GM18508 (cell line): Measurements from ENCODE around the gene ZFYVE27.

Experiments
- ATAC-seq: cut with Tn5 transposase; IDR thresholded peaks from one replicate; pipeline ENCODE4 v1.9.1; 2021; ENCODE audit warnings: moderate number of reproducible peaks; ENCODE audit not compliant: insufficient read depth, unreplicated experiment

ZFYVE27 gene

DNA sequence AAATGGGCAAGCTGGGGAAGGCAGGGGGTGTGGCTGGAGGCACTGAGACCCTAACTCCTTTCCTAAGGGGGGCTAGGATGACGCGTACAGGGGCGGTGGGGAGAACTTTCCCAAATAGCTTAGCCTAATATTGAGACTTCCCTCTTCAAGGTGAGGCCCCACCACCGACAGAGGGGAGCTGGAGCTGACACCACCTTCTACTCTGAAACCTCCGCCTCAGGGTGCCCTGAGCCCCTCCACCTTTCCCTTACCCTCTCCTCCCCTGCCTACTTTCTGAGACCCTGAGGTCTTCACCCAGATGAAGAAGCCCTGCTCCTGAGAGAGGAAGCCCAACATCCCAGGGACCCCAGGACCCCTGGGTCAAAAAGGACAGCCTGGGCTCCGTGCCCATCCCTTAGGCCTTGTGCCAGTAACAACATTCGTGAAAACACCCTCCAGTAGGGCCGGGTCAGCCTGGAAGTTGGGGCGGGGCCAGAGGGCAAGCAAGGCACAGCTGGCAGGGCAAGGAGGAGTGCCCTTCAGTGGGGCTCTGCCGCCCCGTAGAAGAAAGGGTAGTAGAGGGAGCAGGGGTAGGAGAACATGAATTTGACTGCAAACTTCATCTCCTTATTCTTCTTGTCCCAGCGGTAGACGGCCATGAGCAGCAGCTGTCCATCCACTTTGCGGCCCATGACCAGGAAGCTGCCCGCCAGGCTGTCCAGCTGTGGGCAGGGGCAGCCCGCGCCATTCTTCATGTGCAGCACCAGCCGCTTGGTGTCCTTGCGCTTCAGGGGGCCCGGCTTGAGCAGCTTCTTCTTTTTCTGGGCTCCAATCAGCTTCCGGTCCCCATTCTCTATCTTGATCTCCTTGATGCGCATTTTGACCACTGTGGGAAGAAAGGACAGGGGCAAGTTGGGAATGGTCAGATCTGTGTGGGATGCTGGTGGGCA, 30.3 kb downstream of the ZFYVE27 start:
- ATAC-seq: no peak

DNA sequence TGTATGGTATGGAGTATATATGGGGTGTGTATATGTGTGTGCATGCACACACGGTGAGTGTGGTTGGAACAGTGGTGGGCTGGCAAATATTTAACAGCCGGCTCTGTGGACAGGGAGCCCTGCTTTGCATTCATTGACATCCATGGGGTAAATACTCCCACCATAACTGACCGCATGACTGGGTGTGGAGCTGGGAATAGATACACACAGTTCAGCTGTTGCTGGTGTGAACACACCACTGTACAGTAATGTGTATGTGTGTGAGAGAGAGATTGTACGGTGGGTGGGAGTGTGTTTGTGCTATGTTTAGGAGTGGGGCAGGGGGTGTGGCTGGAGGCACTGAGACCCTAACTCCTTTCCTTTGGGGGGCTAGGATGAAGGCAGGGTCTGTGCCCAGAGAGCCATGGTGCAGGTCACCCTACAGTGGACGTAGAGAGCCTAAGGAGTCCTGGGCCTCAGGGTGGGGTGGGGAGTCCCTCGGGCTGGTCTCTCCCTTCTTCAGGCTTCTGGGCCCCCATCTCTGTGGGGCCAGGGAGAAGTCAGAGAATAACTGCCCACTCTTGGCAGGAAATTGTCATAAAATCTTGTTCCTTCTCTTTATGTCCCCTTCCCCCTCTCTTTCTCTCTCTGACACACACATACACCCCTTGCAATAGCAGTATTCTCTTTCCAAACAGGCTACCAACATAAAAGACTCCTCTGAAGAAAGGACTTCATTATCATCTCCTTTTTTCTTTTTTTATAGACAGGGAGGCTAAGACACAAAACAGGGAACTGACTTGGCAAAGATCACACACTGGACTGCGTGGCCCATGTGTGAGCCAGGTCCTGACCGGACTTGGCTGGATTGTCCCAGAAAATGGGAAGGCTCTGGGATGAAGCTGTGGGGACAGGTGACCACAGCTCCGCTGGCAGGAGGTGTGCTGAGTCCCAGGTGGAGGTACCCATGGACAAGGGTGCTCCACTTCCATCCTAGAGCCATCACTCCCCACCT, 31.7 kb downstream of the ZFYVE27 start:
- no peak for ATAC-seq

DNA sequence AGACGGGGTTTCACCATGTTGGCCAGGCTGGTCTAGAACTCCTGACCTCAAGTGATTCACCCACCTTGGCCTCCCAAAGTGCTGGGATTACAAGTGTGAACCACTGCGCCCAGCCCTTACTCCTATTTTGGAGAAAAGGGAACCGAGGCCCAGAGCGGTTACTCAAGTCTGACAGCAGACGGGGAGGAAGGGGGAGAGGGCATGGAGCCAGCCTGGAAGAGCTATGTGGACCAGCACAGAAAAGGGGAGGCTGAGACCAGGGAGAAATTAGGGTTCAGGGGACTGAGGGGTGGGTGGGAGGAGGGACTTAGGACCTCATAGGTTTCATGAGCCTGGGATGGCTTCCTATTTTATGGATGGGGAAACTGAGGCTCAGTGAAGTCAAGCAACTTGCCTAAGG, 33.3 kb downstream of the ZFYVE27 start:
- ATAC-seq: no peak

DNA sequence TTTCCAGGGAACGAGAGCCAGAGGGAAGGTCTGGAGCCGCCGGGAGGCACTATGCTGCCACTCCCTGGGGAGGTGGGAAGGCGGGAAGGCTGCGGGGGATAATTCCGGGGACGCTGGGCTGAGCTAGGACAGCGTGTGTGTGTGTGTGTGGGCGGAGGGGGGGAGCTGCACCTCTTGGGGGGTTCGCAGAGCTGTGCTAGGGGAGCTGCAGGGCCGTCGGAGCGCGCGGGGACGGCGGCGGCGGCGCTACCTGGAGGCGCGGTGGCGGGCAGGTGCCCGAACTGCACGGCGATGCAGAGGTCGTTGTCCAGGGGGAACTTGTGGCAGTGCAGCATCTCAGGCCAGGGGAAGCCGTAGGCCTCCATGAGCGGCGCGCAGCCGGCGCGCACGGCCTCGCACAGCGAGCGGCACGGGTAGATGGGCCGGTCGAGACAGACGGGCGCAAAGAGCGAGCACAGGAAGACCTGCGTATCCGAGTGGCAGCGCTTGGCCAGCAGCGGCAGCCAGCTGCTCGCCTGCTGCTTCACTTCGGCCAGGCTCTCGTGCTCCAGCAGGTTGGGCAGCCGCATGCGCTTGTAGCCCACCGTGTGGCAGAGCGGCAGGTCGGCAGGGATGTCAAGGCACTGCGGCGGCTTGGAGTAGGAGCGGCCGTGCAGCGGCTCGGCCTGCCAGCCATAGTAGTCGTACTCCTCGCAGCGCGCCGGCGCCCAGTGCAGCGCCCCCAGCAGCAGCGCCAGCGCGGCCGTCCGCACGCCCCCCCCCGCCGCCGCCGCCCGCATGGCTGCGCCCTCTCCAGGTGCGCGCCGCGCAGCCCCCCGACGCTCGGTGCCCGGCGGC, 34.3 kb downstream of the ZFYVE27 start:
- no peak for ATAC-seq

DNA sequence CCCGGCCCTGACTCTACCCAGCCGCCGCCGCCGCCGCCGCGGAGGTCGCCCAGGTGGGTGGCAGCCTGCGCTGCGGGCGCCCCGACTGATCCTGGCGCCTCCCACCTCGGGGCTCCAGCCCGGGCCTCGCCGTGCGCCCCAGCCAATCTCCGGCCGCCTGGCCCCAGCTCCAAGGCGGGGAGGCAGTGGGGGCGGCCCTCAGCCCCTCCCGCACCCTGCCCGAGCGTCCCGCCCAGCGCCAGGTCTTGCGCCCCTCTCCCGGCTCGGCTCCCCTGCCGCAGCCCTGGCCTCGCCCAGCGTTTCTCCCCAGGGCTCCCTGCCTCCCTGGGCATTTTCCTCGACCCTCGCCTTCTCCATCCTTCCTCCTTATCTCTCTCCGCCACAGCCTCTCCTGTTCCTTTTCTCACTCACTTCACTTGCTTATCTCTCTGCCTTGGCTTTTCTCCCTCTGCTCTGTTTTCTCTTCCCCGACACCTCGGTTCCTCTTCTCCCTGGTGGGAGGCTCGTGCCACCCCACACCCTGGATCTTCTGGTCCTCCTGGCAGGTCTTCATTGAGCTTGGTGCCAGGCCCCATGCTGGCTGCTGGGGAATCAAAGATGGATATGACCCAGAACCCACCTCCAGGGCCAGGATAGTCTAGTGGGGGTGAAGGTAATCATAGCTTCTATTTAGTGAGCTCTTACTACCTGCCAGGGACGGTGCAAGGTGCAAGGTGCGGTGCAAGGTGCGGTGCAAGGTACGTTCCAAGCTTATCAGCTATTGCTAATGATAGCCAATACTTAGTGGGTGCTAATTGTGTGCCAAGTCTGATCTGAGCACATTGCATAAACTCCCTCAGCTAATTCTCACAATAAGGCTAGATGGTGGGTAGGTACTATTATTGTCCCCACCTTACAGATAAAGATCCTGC, 35.2 kb downstream of the ZFYVE27 start, which contains the start of gene SFRP5:
TSS of gene SFRP5 (minus strand) at position 87 of the 911 bp plus-strand sequence. CDS start 166 bp downstream, outside the sequence.
- no peak for ATAC-seq

DNA sequence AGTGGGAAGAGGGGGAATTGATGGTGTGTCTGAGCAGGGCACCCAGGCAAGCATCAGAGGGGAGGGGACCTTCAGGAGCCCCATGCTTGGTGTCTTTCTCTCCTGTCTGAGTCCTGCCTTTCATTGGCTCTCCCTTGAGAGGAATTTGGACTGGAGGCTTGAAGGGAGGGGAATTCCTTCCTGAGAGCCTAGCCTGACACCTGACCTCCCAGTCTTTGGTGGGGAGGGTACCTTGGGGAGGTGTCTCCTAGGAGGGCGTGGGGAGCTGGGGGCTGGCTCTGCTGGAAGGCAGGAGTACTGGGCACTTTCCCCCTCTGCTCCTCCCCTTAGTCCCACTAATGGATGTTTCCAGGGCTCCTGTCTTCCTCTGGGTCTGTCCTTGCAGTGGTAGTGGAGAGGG, 36.2 kb downstream of the ZFYVE27 start:
- no peak for ATAC-seq

DNA sequence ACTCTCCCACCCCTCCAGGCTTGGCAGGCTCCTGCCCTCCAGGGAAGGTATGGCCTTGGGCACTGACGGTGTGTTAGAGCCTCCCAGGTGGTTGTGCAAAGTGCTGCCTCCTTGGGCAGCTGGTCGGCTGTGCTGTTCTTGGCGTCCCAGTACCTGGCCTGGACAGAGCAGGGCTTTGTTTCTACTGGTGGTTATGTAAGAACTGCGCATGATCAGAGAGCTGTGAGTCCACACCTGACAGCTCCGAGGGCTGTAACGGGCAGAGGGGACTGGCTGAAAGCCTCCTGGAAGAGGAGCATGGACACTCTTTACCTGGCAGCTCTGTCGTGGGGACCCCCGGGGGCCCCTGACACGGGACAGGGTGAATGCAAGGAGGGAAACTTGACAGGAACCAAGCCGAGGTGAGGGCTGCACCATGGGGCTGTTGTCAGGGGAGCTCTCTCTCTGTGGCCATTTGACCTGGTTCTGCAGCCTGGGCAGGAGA, 37.9 kb downstream of the ZFYVE27 start:
- ATAC-seq: no peak

DNA sequence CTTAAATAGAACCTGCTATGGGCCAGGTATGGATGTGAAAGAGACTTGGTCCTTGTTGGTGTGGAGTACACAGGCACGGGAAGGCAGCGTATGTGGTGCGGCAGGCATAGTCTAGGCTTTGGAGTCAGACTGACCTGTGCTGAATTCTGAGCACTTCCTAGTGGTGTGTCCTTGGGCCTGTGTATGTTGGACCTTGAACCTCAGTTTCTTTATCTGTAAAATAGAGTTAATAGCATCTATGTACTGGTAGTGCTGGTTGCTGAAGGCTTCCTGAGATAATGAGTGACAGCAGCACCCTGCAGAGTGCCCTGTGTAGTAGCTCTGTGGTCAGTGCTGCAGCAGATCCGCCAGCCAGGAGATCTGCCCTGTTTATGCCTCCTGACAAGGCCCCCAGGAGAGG, 40.2 kb downstream of the ZFYVE27 start:
- ATAC-seq: no peak

DNA sequence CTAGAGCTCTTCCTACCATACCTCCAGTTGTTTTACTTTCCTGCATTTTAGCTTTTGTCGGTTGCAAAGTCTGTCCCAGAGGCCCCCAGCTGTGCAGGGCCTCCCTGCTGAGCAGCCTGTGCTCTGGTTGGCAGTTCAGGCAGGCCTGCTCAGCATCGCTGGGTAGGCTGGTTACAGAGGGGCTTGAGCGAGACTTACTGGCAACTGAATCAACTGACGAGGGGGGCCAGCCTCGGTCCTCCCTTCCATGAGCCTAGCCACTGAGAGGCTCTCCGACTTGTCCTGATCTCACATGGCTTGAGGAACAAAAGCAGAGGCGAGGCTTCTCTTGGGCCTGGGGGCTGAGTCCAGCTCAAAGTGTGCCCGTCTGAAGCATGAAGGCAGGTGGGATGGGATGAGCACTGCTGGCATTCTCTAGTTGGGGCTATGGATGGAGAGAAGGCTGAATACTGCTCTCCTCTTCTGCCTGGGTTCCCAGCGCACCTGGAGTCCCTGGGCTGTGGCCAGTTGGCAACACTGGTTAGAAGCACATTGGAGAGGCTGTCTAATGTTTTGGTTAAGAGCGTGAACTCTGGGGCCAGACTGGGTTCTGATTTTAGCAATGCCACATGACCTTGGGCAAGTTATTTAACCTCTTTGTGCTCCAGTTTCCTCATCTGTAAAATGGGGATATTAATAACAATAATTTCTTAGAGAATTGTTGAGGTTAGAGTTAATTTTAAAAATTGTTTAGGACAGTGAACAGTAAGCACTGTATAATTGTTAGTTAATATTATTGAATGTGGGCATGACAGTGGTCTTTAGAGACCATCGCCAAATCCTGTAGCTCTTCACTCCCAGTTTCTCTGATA, 41.7 kb downstream of the ZFYVE27 start:
- ATAC-seq: no peak

DNA sequence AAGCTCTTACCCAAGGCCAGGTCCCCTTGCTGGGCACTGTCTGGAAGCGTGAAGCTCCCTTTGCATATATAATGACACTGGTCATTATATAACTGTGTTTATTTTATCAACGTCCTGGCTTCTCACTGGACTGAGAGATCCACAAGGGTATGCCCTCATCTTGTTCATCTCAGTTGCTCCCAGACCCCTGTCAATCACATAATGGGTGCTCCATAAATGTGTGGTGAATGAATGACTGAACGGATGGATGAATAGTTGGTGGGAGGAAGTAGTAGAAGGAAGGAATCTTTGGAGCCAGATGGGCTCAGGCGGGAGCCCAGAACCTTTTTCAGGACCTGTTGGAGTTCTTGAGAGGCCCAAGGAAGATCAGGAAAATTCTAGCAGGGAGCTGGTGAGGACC, 42.6 kb downstream of the ZFYVE27 start:
- ATAC-seq: no peak

DNA sequence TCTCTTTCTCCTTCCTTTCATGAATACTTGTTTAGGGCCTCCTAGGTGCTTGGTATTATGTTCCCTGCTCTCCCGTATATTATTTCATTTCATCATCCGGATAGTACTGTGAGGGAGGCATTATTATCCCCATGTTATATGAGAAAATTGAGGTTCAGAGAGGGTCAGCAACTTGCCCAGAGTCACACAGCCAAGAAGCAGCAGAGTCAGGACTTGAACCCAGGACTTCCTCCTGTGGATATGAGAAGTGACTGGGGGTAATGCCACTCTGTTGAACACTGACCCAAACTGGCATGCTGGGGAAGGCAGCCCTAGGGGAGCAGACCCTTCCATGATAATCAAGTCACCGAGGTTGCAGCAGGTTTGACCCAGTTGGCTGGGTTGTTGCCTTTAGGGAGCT, 43.0 kb downstream of the ZFYVE27 start:
- no peak for ATAC-seq

DNA sequence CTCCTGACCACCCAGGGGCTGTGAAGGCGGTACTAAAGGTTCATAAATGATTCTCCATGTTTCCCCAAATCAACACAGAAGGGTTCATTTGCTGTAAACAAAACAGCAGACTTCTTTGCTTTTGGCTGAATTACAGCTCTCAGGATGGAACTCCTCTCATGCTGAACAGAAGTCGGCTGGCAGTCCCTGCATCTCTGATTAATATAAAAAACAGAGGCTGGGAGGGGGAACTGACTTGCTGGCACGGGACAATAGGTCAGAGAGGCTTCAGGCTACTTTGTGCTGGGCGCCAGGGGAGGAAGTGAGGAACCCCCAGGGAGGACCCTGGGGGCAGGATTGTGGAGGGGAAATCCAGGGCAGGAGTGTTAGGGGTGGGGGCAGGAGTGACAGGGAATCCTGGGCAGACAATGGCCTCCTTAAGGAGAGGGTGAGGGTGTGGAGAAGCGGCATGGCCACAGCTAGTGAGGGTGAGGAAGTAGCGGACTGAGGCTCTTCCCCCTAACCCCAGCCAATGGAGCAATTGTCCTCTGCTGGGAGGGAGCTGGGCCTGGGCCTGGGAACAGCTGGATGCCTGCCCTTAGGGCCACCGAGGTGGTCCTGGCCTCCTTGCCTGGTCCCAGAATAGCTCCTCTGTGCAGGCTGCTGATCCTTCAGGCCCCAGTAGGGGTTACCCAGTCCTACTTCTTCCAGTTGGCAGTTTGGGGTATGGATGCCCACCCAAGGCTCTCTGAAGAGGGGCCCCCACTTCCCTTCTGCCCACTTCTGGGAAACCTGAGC, 44.1 kb downstream of the ZFYVE27 start:
- ATAC-seq: no peak

DNA sequence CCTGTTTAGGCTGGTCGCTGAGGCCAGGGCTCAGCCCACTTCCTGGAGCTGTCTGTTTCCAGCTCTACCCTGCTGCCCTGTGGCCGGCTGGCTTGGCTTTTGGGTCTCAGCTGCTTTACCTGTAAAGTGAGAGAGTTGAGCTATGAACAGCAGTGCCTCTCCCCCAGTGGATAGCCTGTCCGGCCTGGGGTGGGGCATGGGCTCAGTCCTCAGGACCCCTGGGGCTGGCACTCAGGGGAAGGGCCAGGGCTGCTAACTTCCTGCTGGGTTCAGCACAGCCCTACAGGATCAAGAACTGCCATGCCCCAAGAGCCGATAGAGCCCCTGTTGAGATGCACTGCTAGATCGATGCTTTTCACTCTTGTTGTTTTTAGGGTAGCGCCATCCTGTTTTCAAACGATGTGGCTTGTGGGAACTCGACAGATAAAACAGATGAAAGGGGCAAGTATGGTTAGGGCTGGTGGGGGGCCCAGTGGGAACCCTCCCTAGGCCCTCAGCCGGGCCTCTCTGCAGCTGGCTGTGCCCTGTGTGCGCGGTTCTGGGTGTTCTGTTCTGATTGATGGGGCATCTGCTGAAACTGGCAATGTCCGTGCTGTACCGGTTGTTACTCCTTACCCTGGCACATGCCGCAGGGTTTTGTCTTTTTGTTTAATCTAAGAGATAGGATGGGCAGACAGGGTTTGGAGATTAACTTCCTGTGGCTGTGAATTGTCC, 44.8 kb downstream of the ZFYVE27 start:
- no peak for ATAC-seq

DNA sequence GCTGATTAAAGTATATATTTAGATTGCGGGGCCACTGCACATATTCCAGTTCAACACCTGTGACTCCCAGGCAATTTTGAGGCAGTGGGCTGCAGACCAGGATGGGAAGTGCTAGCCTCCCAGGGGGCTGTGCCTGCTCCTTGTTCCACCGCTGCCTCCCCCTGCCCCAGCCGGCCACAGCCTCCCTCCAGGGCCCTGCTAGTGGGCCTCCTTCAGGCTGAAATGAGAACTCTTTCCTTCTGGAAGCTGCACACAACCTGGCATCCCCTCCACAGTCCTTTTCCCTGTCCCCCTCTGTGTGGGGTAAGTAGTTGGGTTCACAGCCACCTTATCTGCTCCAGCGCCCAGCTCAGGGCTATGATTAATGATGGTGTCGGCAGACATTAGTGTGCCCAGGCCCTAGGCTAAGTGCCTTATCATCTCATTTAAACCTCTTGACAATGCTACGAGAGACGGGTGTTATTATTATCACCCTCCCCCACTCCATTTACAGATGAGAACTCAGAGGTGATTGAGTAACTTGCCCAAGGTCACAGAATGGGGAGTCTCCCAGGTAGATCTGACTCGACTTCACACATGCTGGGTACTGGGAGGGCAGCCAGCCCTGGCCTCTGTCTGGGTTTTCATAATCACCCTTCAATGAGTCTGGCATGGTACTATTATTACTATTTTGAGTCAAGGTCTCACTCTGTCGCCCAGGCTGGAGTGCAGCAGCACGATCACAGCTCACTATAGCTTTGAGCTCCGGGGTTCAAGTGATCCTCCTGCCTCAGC, 45.7 kb downstream of the ZFYVE27 start:
- no peak for ATAC-seq

DNA sequence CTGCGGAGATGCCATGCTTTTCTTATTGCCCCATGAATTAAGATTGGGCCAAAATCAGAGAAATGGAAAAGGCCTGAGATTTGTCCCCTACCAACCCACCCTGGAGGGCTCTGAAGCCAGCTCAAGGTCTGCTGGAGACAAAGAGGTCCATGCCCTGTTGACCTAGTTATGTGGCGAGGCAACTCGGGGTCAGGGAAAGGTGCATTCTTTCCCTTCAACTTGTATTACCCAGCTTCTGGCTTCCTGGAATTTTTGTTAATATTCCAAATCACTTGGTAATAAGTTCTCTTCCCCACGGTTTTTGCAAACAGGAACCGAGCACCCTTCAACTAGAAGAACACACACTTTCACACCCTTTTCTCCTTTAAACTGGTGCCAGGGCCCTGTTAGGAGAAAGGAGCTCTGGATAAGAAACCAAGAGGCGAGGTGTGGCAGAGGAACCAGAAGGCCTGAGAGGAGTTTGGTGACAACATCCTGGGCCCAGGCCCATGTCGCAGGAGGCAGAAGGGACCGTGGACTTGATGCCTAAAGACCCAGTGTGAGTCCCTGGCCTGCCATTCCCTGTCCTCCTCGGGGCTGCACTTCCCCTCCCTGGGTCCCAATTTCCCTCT, 47.4 kb downstream of the ZFYVE27 start:
- no peak for ATAC-seq
